ENCODE data around the gene PTPRU.

The PTPRU gene

DNA sequence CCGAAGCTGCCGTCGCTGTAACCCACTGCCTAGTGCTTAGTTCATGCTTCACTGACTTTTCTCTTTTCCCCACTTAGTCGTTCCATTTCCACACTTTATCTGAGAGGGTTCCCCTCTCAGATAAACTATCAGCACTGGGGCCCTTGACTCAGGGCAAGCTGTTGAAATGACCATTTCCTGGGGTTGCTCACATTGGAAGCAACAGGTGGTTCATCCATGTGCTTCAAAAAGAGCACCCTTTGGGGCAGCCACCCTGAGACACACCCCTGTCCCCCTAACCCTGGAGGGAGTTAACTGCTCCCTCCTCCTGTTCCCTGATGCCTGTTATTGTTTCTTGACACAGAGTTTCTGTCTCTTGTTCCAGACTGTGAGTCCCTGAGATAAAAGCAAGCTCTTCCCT, 107.2 kb downstream of the PTPRU start:
- TF ChIP-seq CTCF (IDR thresholded peaks at IDR 0.05) = no peak

DNA sequence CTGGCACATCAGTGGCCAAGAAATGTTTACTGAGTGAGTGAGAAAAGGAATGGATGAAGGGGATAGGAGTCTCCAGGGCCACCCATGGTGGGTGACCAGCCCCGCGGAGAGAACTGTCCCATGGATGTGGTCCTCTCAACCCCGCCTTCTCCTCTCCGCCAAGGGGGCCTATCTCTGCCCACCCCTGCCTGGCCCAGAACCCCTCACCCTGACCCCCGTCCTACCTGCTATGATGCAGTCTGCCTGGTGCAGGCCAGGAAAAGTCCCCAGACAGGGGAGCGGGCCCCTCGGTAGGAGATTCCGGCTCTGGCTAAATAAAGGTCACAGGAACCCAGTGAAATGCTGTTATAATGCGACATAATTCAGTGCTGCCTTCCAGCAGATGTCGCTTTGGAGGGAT, 107.6 kb downstream of the PTPRU start:
- DNase-seq (ENCODE audit: low spot score) = no peak
- Histone ChIP-seq H3K4me3 (no peak overlapping the region), H3K27ac (no peak overlapping the region)
- TF ChIP-seq CTCF (IDR thresholded peaks at IDR 0.05) = no peak

More for the DNA sequence above, 107.2 kb downstream of the PTPRU start:
- no peak for DNase-seq (ENCODE audit: low spot score)
- no peak overlapping the region for H3K27ac ChIP-seq
- H3K4me3 ChIP-seq = no peak overlapping the region

- DNase-seq (ENCODE audit: low spot score) = no peak
- no peak for TF ChIP-seq CTCF (IDR thresholded peaks at IDR 0.05)
- Histone ChIP-seq H3K4me3 (no peak overlapping the region), H3K27ac (no peak overlapping the region)
These were observed 108.0 kb downstream of the PTPRU start for GRCh38 chr1:29344336-29344735.

DNA sequence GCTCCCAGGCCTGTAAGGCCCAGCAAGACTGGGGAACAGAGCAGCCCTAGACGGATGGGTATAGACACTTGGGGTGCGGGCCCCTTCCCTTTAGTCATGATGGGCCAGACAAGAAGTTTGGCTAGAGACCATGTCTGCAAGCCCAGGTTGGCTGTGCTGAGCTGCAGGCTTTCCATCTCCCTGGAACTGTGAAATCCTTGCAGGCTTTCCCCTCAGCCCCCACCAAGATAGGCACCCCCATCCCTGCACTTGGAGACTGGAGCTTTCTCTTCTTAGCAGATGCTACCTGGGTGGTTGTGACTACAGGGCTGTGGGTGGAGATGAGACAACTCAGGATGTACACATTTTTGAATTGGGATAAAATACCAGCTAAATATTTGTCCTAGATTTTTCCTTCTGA, 110.3 kb downstream of the PTPRU start:
- H3K4me3 ChIP-seq = no peak overlapping the region
- DNase-seq (ENCODE audit: low spot score) = no peak
- no peak for TF ChIP-seq CTCF (IDR thresholded peaks at IDR 0.05)
- no peak overlapping the region for H3K27ac ChIP-seq

- no peak overlapping the region for H3K4me3 ChIP-seq
- no peak for TF ChIP-seq CTCF (IDR thresholded peaks at IDR 0.05)
- H3K27ac ChIP-seq = no peak overlapping the region
- no peak for DNase-seq (ENCODE audit: low spot score)
These were observed 113.7 kb downstream of the PTPRU start for GRCh38 chr1:29349871-29350491.

GRCh38 chr1:29352719-29353420, 116.5 kb downstream of the PTPRU start:
- no peak overlapping the region for H3K4me3 ChIP-seq
- H3K27ac ChIP-seq = no peak overlapping the region
- no peak for TF ChIP-seq CTCF (IDR thresholded peaks at IDR 0.05)
- DNase-seq (ENCODE audit: low spot score) = no peak

DNA sequence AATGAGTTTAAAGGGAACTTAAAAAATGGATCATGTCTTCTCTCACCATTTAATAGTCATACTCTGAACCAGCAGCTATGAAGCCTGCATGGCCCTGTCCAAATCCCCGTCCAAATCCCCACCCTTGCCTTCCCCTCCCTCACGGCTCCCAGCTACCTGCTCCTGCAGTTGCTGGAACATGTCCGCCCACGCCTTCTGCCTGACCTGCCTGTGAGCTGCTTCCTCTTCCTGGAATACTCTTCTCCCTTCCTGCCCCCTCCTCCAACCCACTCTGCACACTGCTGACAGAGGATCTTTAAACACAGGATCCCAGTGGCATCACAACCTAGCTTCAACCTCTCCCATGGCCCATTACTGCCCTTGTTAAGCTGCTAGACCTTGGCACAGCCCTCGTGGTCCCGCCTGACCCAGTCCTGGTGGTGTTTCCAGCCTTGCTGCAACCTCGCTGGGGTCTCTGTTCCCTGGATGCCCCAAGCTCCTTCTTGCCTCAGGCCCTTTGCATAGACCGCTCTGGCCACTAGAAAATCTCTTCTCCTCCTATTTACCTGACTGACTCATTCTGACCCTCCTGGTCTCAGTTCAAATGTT, 118.3 kb downstream of the PTPRU start:
- Histone ChIP-seq H3K27ac (no peak overlapping the region), H3K4me3 (no peak overlapping the region)
- no peak for TF ChIP-seq CTCF (IDR thresholded peaks at IDR 0.05)
- no peak for DNase-seq (ENCODE audit: low spot score)

Data from coronary artery (tissue), 2 donors.